Retina (tissue), 1 donor: ENCODE measurements around the gene HYDIN.

Experiments used
- DNase-seq: peaks from one replicate; pipeline ENCODE4 v3.0.0-alpha.2; 2016

Gene HYDIN

DNA sequence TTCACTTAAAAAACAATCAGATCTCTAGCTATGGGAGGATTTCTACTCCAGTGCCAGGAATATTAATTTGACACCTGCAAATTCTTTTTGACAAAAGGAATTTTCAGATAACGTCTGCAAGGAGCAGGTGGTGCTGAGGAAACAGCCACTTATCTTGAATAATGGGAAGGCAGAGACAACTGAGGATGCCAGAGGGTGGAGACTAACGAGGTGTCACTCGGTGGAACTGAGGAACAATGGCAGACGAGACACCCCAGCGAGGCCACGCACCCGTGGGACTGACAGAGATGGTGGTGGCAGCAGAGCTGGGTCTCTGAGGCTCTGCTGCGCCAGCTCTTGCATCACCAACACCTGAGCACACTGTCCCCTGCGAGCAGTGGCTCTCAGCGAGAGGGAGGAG lies 471.7 kb downstream of the HYDIN start:
- DNase-seq = no peak
